ENCODE results near the gene ARSG. TPM values are rescaled to one million over a fixed set of nuclear protein-coding genes. Genes with fewer than 3 reads are reported as not detected.
"Not testable (repeated sequence)": the region's sequence is repeated elsewhere in the genome, so short reads cannot be mapped to it uniquely, and the experiment has no call there.

The ARSG gene
- total RNA-seq, 2 experiments from 2014 or later, result 26.1 to 53.0 TPM

GRCh38 chr17:68375566-68375965 lies 84.3 kb downstream of the ARSG start:
- DNase-seq (ENCODE audit: low spot score), result no peak
- H3K4me1 ChIP-seq (ENCODE audit: insufficient read depth, low read length, poor library complexity, severe bottlenecking), result no peaks in the 10 kb centered on the region
- H3K4me2 ChIP-seq (ENCODE audit: low read length), result no peak overlapping the region
- no peak for TF ChIP-seq CTCF (conservative IDR thresholded peaks at IDR 0.05; ENCODE audit: low read length)
- TF ChIP-seq EZH2phosphoT487 (IDR thresholded peaks at IDR 0.05; ENCODE audit: borderline replicate concordance, low read depth, low read length), result no peak
- H3K36me3 ChIP-seq (ENCODE audit: insufficient read depth, low read length), result no peaks in the 10 kb centered on the region
- H3K9me2 ChIP-seq (ENCODE audit: insufficient read depth, low read length), result no peaks in the 10 kb centered on the region
- no peaks in the 10 kb centered on the region for H3K79me2 ChIP-seq (ENCODE audit: insufficient read depth, low read depth, low read length)
- POLR2A ChIA-PET, result interaction anchor here (0.7 to 2.4 kb wide), 6 partner anchors 8 to 235 kb away, joined by 3 to 11 read pairs (median 4); no protein-coding TSS in a partner anchor
- CTCF ChIA-PET (ENCODE audit: unreplicated experiment), result interaction anchor here (0.6 kb wide), 1 partner anchor 19 kb away, joined by 3 read pairs; no protein-coding TSS in a partner anchor
- no peak overlapping the region for H3K4me3 ChIP-seq (ENCODE audit: low read depth, low read length, poor library complexity, severe bottlenecking)
- no TSS peak for BruUV-seq (replicated peaks)
- no peaks in the 10 kb centered on the region for H4K20me1 ChIP-seq (ENCODE audit: insufficient read depth, low read length)
- no peak overlapping the region for H3K27ac ChIP-seq (ENCODE audit: low read depth, low read length, poor library complexity, severe bottlenecking)
- intact Hi-C loops (cut with micrococcal nuclease; ENCODE audit: unreplicated experiment), result no loop called here
- no peaks in the 10 kb centered on the region for H3K9me3 ChIP-seq (ENCODE audit: low read length)
- H2AFZ ChIP-seq (ENCODE audit: low read length), result no peak overlapping the region

GRCh38 chr17:68376178-68376577 lies 84.9 kb downstream of the ARSG start:
- H3K4me3 ChIP-seq (ENCODE audit: low read depth, low read length, poor library complexity, severe bottlenecking); BruUV-seq (replicated peaks); intact Hi-C loops (cut with micrococcal nuclease; ENCODE audit: unreplicated experiment); H3K36me3 ChIP-seq (ENCODE audit: insufficient read depth, low read length); H3K79me2 ChIP-seq (ENCODE audit: insufficient read depth, low read depth, low read length); H3K27ac ChIP-seq (ENCODE audit: low read depth, low read length, poor library complexity, severe bottlenecking); H4K20me1 ChIP-seq (ENCODE audit: insufficient read depth, low read length); H3K4me1 ChIP-seq (ENCODE audit: insufficient read depth, low read length, poor library complexity, severe bottlenecking); H3K9me3 ChIP-seq (ENCODE audit: low read length); H3K4me2 ChIP-seq (ENCODE audit: low read length); DNase-seq (ENCODE audit: low spot score); H2AFZ ChIP-seq (ENCODE audit: low read length); H3K9me2 ChIP-seq (ENCODE audit: insufficient read depth, low read length): not testable (repeated sequence)
- ChIA-PET POLR2A (interaction anchor here (0.6 to 2.4 kb wide), 4 partner anchors 11 to 26 kb away, joined by 3 to 11 read pairs (median 4); no protein-coding TSS in a partner anchor), CTCF (ENCODE audit: unreplicated experiment) (interaction anchor here (0.6 kb wide), 1 partner anchor 19 kb away, joined by 3 read pairs; no protein-coding TSS in a partner anchor)

- no TSS peak for BruUV-seq (replicated peaks)
- Histone ChIP-seq H3K4me1 (ENCODE audit: insufficient read depth, low read length, poor library complexity, severe bottlenecking) (no peaks in the 10 kb centered on the region), H3K79me2 (ENCODE audit: insufficient read depth, low read depth, low read length) (no peaks in the 10 kb centered on the region), H3K4me2 (ENCODE audit: low read length) (no peak overlapping the region), H3K27ac (ENCODE audit: low read depth, low read length, poor library complexity, severe bottlenecking) (no peak overlapping the region), H3K9me3 (ENCODE audit: low read length) (no peaks in the 10 kb centered on the region), H4K20me1 (ENCODE audit: insufficient read depth, low read length) (no peaks in the 10 kb centered on the region), H3K4me3 (ENCODE audit: low read depth, low read length, poor library complexity, severe bottlenecking) (no peak overlapping the region), H3K36me3 (ENCODE audit: insufficient read depth, low read length) (no peaks in the 10 kb centered on the region), H2AFZ (ENCODE audit: low read length) (no peak overlapping the region), H3K9me2 (ENCODE audit: insufficient read depth, low read length) (no peaks in the 10 kb centered on the region)
- POLR2A ChIA-PET, result interaction anchor here (1.0 kb wide), 1 partner anchor 21 kb away, joined by 3 read pairs; no protein-coding TSS in a partner anchor
- intact Hi-C loops (cut with micrococcal nuclease; ENCODE audit: unreplicated experiment), result no loop called here
- TF ChIP-seq CTCF (conservative IDR thresholded peaks at IDR 0.05; ENCODE audit: low read length) (no peak), EZH2phosphoT487 (IDR thresholded peaks at IDR 0.05; ENCODE audit: borderline replicate concordance, low read depth, low read length) (no peak)
- DNase-seq (ENCODE audit: low spot score), result no peak
- CTCF ChIA-PET (ENCODE audit: unreplicated experiment), result no interaction called here
These were observed 86.5 kb downstream of the ARSG start for GRCh38 chr17:68377771-68378267.
